K562 (cell line): ENCODE data around the gene MED15. TPM values are rescaled to one million over a fixed set of nuclear protein-coding genes. Genes with fewer than 3 reads are reported as not detected.
A peak's percentile ranks its signal among the peaks of the same experiment; 100 is the strongest.

Experiments
- BCLAF1 ChIP-seq, 2 experiments: fragments of 450-650 bp in 1 of 2; IDR thresholded peaks; 2 replicates each; pipeline ENCODE4 v1.6.1; 2011 to 2017; ENCODE audit warnings: low read depth in 2 of 2, antibody characterized with exemption in 1 of 2, borderline replicate concordance in 1 of 2, low read length in 1 of 2, mild to moderate bottlenecking in 1 of 2, mixed read lengths in 1 of 2; ENCODE audit not compliant: control insufficient read depth in 1 of 2
- ESRRA ChIP-seq: fragments of 450-650 bp; IDR thresholded peaks from 2 replicates; pipeline ENCODE4 v1.6.1; 2014; ENCODE audit warnings: low read depth, mild to moderate bottlenecking, moderate library complexity, borderline replicate concordance
- HINFP ChIP-seq: fragments of 450-650 bp; conservative IDR thresholded peaks from 2 replicates; pipeline ENCODE4 v1.6.1; 2016; ENCODE audit warnings: missing genetic modification characterization, low read depth, mild to moderate bottlenecking, control low read depth, missing compliant biosample characterization
- NCOA1 ChIP-seq: fragments of 450-650 bp; IDR thresholded peaks from 2 replicates; pipeline ENCODE4 v1.6.1; 2016; ENCODE audit warnings: low read depth
- PCBP2 ChIP-seq: fragments of 200-400 bp; formaldehyde crosslinking; IDR thresholded peaks from 2 replicates; pipeline ENCODE4 v1.6.1; 2018; ENCODE audit warnings: low read length, low read depth, mild to moderate bottlenecking, moderate library complexity; ENCODE audit not compliant: poor library complexity, severe bottlenecking
- POLR2AphosphoS5 ChIP-seq: IDR thresholded peaks from 2 replicates; pipeline ENCODE4 v1.6.1; 2011; ENCODE audit warnings: mild to moderate bottlenecking, low read depth, low read length, moderate library complexity; ENCODE audit not compliant: control insufficient read depth, insufficient read depth
- PREB ChIP-seq: sonication (generic); formaldehyde crosslinking; IDR thresholded peaks from 2 replicates; pipeline ENCODE4 v1.8.1; 2023; ENCODE audit warnings: mild to moderate bottlenecking, missing genetic modification reagents
- SPI1 ChIP-seq: IDR thresholded peaks from 2 replicates; pipeline ENCODE4 v1.6.1; 2011; ENCODE audit warnings: low read depth, low read length, control low read depth, borderline replicate concordance
- THAP7 ChIP-seq: fragments of 250-450 bp; sonication (Bioruptor Pico); IDR thresholded peaks from 2 replicates; pipeline ENCODE4 v1.5.0; 2021
- ZMIZ1 ChIP-seq, 2 experiments: fragments of 150-350 bp in 1 of 2; IDR thresholded peaks; 2 replicates each; pipeline ENCODE4 v1.6.1; 2012 to 2016; ENCODE audit warnings: low read depth in 2 of 2, low read length in 2 of 2, mild to moderate bottlenecking in 1 of 2, moderate library complexity in 1 of 2
- ZNF395 ChIP-seq: fragments of 200-800 bp; sonication (Bioruptor generic); IDR thresholded peaks from 2 replicates; pipeline ENCODE4 v1.6.1; 2017; ENCODE audit warnings: missing genetic modification characterization, missing compliant biosample characterization
- ZNF766 ChIP-seq: fragments of 200-800 bp; sonication (Bioruptor generic); conservative IDR thresholded peaks from 2 replicates; pipeline ENCODE4 v1.6.1; 2016; ENCODE audit warnings: missing genetic modification characterization, missing compliant biosample characterization
- polyA plus RNA-seq, 8 experiments: library from polyadenylated mRNA; depleted of rRNA in 4 of 8; stranded (reverse) in 5 of 8; unstranded in 3 of 8; fragments of >200 nt; fragmentation: Nextera tagmentation in 2 of 8; fragmentation: Illumina TruSeq in 1 of 8; extraction: Ambion mirVana in 2 of 8; extraction: Trizol in 1 of 8; gene quantifications; 2 replicates each; pipeline versions ENCODE4 v1.2.1 to v1.2.3, GENCODE V29; 2011 to 2014; ENCODE audit warnings: inconsistent platforms in 1 of 8, missing spikeins in 1 of 8
- total RNA-seq, 7 experiments: library from RNA; depleted of rRNA in 6 of 7; stranded (reverse); fragments of >200 nt in 6 of 7; fragmentation: Illumina TruSeq in 2 of 7; extraction: Trizol in 2 of 7; gene quantifications; 2 replicates each; pipeline versions ENCODE4 v1.2.1 to v1.2.3, GENCODE V29; 2011 to 2021; ENCODE audit warnings: low replicate concordance in 1 of 7

MED15 gene
- total and polyA plus RNA-seq, 9 of the 15 experiments (the other 6 are each of a cell fraction or from before 2014, with no cell fraction given), result 4.0 to 271 (median 60.1) TPM

GRCh38 chr22:20588092-20588842, 80.9 kb downstream of the MED15 start (continued):
- TF ChIP-seq HINFP (tag), result no peak
- no peak for TF ChIP-seq ZMIZ1 (IDR thresholded peaks at IDR 0.05; ENCODE audit: low read depth in 2 of 2, low read length in 2 of 2)
- TF ChIP-seq BCLAF1 (IDR thresholded peaks at IDR 0.05; ENCODE audit: borderline replicate concordance in 1 of 2, control insufficient read depth in 1 of 2, low read depth in 2 of 2, low read length in 1 of 2), result no peak
- no peak for TF ChIP-seq NCOA1
- no peak for TF ChIP-seq PCBP2
- peak; percentile 48; the same call in 1 of the 2 replicates for TF ChIP-seq THAP7 (CRISPR knock-in tag)
- TF ChIP-seq POLR2AphosphoS5, result peak; percentile 73; the same call in 1 of the 2 replicates
- TF ChIP-seq SPI1, result no peak
- no peak for TF ChIP-seq ZNF766
- 0 out of 2 replicates have a peak, but pooled peaks have one; percentile 87 for TF ChIP-seq PREB (CRISPR knock-in tag)
- no peak; the same call in 1 of the 2 replicates for TF ChIP-seq ZNF395
- 0 out of 2 replicates have a peak, but pooled peaks have one; percentile 29 for TF ChIP-seq ESRRA
